A549 (cell line): Measurements from ENCODE around the gene TMEM145.
"Not testable (repeated sequence)": the region's sequence is repeated elsewhere in the genome, so short reads cannot be mapped to it uniquely, and the experiment has no call there.

Experiments used
- BHLHE40 ChIP-seq: IDR thresholded peaks from 2 replicates; pipeline ENCODE4 v1.6.1; 2012; ENCODE audit warnings: low read depth, low read length, inconsistent platforms
- ESRRA ChIP-seq: fragments of 150-350 bp; IDR thresholded peaks from 2 replicates; pipeline ENCODE4 v1.6.1; 2014; ENCODE audit warnings: mild to moderate bottlenecking, low read length, borderline replicate concordance
- JUNB ChIP-seq: fragments of >200 bp; sonication (Bioruptor Twin); formaldehyde crosslinking; IDR thresholded peaks from 2 replicates; pipeline ENCODE4 v1.6.1; 2016
- KDM1A ChIP-seq: fragments of 200-600 bp; sonication (generic); IDR thresholded peaks from 2 replicates; pipeline ENCODE4 v1.6.1; 2016; ENCODE audit warnings: low read depth, mild to moderate bottlenecking
- MYC ChIP-seq: IDR thresholded peaks from 2 replicates; pipeline ENCODE4 v1.6.1; 2012; ENCODE audit warnings: mild to moderate bottlenecking, inconsistent platforms, low read length, improper control_type of control experiment, borderline replicate concordance
- POLR2A ChIP-seq: IDR thresholded peaks from 2 replicates; pipeline ENCODE4 v1.6.1; 2012; ENCODE audit warnings: mild to moderate bottlenecking, low read length
- POLR2AphosphoS2 ChIP-seq: conservative IDR thresholded peaks from 2 replicates; pipeline ENCODE4 v1.6.1; 2012; ENCODE audit warnings: low read length, improper control_type of control experiment, inconsistent platforms
- RAD21 ChIP-seq, 2 experiments: fragments of >200 bp in 1 of 2; sonication (Bioruptor Twin) in 1 of 2; formaldehyde crosslinking in 1 of 2; IDR thresholded peaks in 1 of 2; conservative IDR thresholded peaks in 1 of 2; 2 replicates in 1 of 2; 3 replicates in 1 of 2; pipeline ENCODE4 v1.6.1; 2012 to 2018; ENCODE audit warnings: inconsistent platforms in 1 of 2
- SMC3 ChIP-seq: fragments of >200 bp; sonication (Bioruptor Twin); formaldehyde crosslinking; IDR thresholded peaks from 3 replicates; pipeline ENCODE4 v1.6.1; 2018; ENCODE audit warnings: inconsistent platforms
- ZNF302 ChIP-seq: fragments of 250-450 bp; sonication (Bioruptor Pico); IDR thresholded peaks from 2 replicates; pipeline ENCODE4 v1.9.0; 2021; ENCODE audit warnings: inconsistent platforms, mild to moderate bottlenecking, moderate library complexity
- TF ChIP-seq, protein P1 (sequence below): fragments of >200 bp; sonication (Bioruptor Twin); formaldehyde crosslinking; IDR thresholded peaks from 3 replicates; pipeline ENCODE4 v1.5.1; 2016
- TF ChIP-seq, protein P2 (sequence below): IDR thresholded peaks from 2 replicates; pipeline ENCODE4 v1.6.1; 2012; ENCODE audit warnings: low read depth, borderline replicate concordance

DNA sequence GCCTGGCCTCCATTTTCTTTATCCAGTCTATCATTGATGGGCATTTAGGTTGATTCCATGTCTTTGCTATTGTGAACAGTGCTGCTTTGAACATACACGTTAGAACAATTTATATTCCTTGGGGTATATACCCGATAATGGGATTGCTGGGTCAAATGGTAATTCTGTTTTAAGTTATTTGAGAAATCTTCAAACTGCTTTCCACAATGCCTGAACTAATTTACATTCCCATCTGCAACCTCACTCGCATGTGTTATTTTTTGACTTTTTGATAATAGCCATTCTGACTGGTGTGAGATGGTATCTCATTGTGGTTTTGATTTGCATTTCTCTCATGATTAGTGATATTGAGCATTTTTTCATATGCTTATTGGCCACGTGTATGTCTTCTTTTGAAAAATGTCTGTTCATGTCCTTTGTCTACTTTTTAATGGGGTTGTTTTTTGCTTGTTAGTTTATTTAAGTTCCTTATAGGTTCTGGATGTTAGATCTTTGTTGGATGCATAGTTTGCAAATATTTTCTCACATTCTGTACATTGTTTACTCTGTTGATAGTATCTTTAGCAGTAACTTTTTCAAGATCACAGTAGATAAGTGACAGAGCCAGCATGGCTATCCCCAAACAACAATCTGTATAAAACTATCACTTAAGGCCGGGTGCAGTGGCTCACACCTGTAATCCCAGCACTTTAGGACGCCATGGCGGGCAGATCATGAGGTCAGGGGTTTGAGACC is 26.2 kb downstream of the TMEM145 start:
- TF ChIP-seq, protein P1, sequence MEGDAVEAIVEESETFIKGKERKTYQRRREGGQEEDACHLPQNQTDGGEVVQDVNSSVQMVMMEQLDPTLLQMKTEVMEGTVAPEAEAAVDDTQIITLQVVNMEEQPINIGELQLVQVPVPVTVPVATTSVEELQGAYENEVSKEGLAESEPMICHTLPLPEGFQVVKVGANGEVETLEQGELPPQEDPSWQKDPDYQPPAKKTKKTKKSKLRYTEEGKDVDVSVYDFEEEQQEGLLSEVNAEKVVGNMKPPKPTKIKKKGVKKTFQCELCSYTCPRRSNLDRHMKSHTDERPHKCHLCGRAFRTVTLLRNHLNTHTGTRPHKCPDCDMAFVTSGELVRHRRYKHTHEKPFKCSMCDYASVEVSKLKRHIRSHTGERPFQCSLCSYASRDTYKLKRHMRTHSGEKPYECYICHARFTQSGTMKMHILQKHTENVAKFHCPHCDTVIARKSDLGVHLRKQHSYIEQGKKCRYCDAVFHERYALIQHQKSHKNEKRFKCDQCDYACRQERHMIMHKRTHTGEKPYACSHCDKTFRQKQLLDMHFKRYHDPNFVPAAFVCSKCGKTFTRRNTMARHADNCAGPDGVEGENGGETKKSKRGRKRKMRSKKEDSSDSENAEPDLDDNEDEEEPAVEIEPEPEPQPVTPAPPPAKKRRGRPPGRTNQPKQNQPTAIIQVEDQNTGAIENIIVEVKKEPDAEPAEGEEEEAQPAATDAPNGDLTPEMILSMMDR, result not testable (repeated sequence)
- not testable (repeated sequence) for TF ChIP-seq POLR2A; POLR2AphosphoS2; SMC3; KDM1A; MYC; RAD21 (conservative IDR thresholded peaks at IDR 0.05 in 1 of 2, IDR thresholded peaks at IDR 0.05 in 1 of 2); BHLHE40; ESRRA; ZNF302 (CRISPR knock-in tag); JUNB
- TF ChIP-seq, protein P2, sequence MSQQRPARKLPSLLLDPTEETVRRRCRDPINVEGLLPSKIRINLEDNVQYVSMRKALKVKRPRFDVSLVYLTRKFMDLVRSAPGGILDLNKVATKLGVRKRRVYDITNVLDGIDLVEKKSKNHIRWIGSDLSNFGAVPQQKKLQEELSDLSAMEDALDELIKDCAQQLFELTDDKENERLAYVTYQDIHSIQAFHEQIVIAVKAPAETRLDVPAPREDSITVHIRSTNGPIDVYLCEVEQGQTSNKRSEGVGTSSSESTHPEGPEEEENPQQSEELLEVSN, result not testable (repeated sequence)
